Activated T-helper 17 cell treated with anti-CD3 and anti-CD28 coated beads, Interleukin-2, amount 50 U/mL, for 72 hours (primary cell): ENCODE data around the gene SMURF1. TPM values are rescaled to one million over a fixed set of nuclear protein-coding genes. Genes with fewer than 3 reads are reported as not detected.
A peak's percentile ranks its signal among the peaks of the same experiment; 100 is the strongest.
"Not testable (repeated sequence)": the region's sequence is repeated elsewhere in the genome, so short reads cannot be mapped to it uniquely, and the experiment has no call there.

Source experiments
- ATAC-seq: fragments of 150-1000 bp; cut with Tn5 transposase; replicated peaks from 2 replicates; pipeline ENCODE4 v1.10.0; 2021; ENCODE audit warnings: mild to moderate bottlenecking, moderate library complexity
- H3K27ac Mint-ChIP-seq: one replicate; pipeline ENCODE4 v1.8.0; 2022; ENCODE audit warnings: mixed read lengths
- H3K27me3 Mint-ChIP-seq: one replicate; pipeline ENCODE4 v1.8.0; 2022; ENCODE audit warnings: mixed read lengths
- H3K36me3 Mint-ChIP-seq: one replicate; pipeline ENCODE4 v1.8.0; 2022; ENCODE audit warnings: low read depth, mild to moderate bottlenecking, mixed read lengths
- H3K4me1 Mint-ChIP-seq: one replicate; pipeline ENCODE4 v1.8.0; 2022; ENCODE audit warnings: mixed read lengths
- H3K4me3 Mint-ChIP-seq: one replicate; pipeline ENCODE4 v1.8.0; 2022; ENCODE audit warnings: mild to moderate bottlenecking, mixed read lengths
- H3K9me3 Mint-ChIP-seq: one replicate; pipeline ENCODE4 v1.8.0; 2022; ENCODE audit warnings: mixed read lengths
- total RNA-seq, 2 donors: library from RNA; stranded (reverse); gene quantifications; one replicate each; pipeline ENCODE4 v1.2.3, GENCODE V29; 2022

Gene SMURF1
- total RNA-seq, 2 donors from 2014 or later = 23.0 to 26.0 TPM

- Mint-ChIP-seq H3K9me3 (peaks cover 5% of the 10 kb centered on the region), H3K36me3 (peaks cover 36% of the 10 kb centered on the region), H3K27me3 (no peaks in the 10 kb centered on the region), H3K4me1 (peaks cover 52% of the 10 kb centered on the region), H3K27ac (peak overlapping the region; percentile 92), H3K4me3 (peak overlapping the region; percentile 63)
- peak; percentile 82 for ATAC-seq
These were observed 40.9 kb downstream of the SMURF1 start for GRCh38 chr7:99102809-99103690.

GRCh38 chr7:99102361-99102760 is 41.5 kb downstream of the SMURF1 start:
- Mint-ChIP-seq H3K4me1 (peaks cover 51% of the 10 kb centered on the region), H3K4me3 (peak overlapping the region; percentile 63), H3K9me3 (peaks cover 5% of the 10 kb centered on the region), H3K27me3 (no peaks in the 10 kb centered on the region), H3K27ac (peak overlapping the region; percentile 92), H3K36me3 (peaks cover 36% of the 10 kb centered on the region)
- peak; percentile 22 for ATAC-seq

GRCh38 chr7:99101516-99101915 is 42.4 kb downstream of the SMURF1 start:
- not testable (repeated sequence) for ATAC-seq, H3K9me3 Mint-ChIP-seq, H3K4me3 Mint-ChIP-seq, H3K27me3 Mint-ChIP-seq, H3K27ac Mint-ChIP-seq
- H3K36me3 Mint-ChIP-seq = peaks cover 40% of the 10 kb centered on the region
- peaks cover 57% of the 10 kb centered on the region for H3K4me1 Mint-ChIP-seq

GRCh38 chr7:99099499-99100077 is 44.3 kb downstream of the SMURF1 start:
- H3K9me3 Mint-ChIP-seq = peaks cover 9% of the 10 kb centered on the region
- ATAC-seq = no peak
- H3K4me3 Mint-ChIP-seq = peak overlapping the region; percentile 44
- peaks cover 45% of the 10 kb centered on the region for H3K36me3 Mint-ChIP-seq
- no peaks in the 10 kb centered on the region for H3K27me3 Mint-ChIP-seq
- peak overlapping the region; percentile 34 for H3K27ac Mint-ChIP-seq
- H3K4me1 Mint-ChIP-seq = peaks cover 47% of the 10 kb centered on the region

- Mint-ChIP-seq H3K27me3 (no peaks in the 10 kb centered on the region), H3K4me1 (peaks cover 41% of the 10 kb centered on the region), H3K27ac (peak overlapping the region; percentile 34), H3K4me3 (peak overlapping the region; percentile 44), H3K9me3 (peaks cover 9% of the 10 kb centered on the region), H3K36me3 (peaks cover 45% of the 10 kb centered on the region)
- ATAC-seq = no peak
These were observed 44.9 kb downstream of the SMURF1 start for GRCh38 chr7:99098824-99099498.

- Mint-ChIP-seq H3K36me3 (peaks cover 41% of the 10 kb centered on the region), H3K9me3 (peaks cover 9% of the 10 kb centered on the region)
- ATAC-seq = peak; percentile 35
These were observed 45.6 kb downstream of the SMURF1 start for GRCh38 chr7:99098286-99098823.

GRCh38 chr7:99097730-99098129 is 46.2 kb downstream of the SMURF1 start:
- no peak for ATAC-seq
- peaks cover 37% of the 10 kb centered on the region for H3K4me1 Mint-ChIP-seq
- peak overlapping the region; percentile 27 for H3K27ac Mint-ChIP-seq
- H3K4me3 Mint-ChIP-seq = peak overlapping the region; percentile 44
- H3K9me3 Mint-ChIP-seq = peaks cover 9% of the 10 kb centered on the region
- H3K27me3 Mint-ChIP-seq = no peaks in the 10 kb centered on the region
- H3K36me3 Mint-ChIP-seq = peaks cover 35% of the 10 kb centered on the region

More at GRCh38 chr7:99098286-99098823, 45.6 kb downstream of the SMURF1 start:
- Mint-ChIP-seq H3K4me1 (peaks cover 37% of the 10 kb centered on the region), H3K27ac (peak overlapping the region; percentile 34), H3K4me3 (peak overlapping the region; percentile 44), H3K27me3 (no peaks in the 10 kb centered on the region)

GRCh38 chr7:99096124-99096887 is 47.6 kb downstream of the SMURF1 start:
- Mint-ChIP-seq H3K36me3 (peaks cover 34% of the 10 kb centered on the region), H3K27ac (peak overlapping the region; percentile 52), H3K4me3 (peak overlapping the region; percentile 39), H3K4me1 (peaks cover 47% of the 10 kb centered on the region), H3K27me3 (no peaks in the 10 kb centered on the region), H3K9me3 (peaks cover 9% of the 10 kb centered on the region)
- ATAC-seq = peak; percentile 57

- Mint-ChIP-seq H3K27me3 (no peaks in the 10 kb centered on the region), H3K9me3 (peaks cover 9% of the 10 kb centered on the region), H3K27ac (no peak overlapping the region), H3K4me1 (peaks cover 47% of the 10 kb centered on the region), H3K4me3 (no peak overlapping the region), H3K36me3 (peaks cover 32% of the 10 kb centered on the region)
- no peak for ATAC-seq
These were observed 48.2 kb downstream of the SMURF1 start for GRCh38 chr7:99095698-99096097.

- Mint-ChIP-seq H3K27me3 (no peaks in the 10 kb centered on the region), H3K36me3 (peaks cover 19% of the 10 kb centered on the region), H3K4me1 (peaks cover 51% of the 10 kb centered on the region), H3K4me3 (no peak overlapping the region), H3K27ac (peak overlapping the region; percentile 3), H3K9me3 (peaks cover 9% of the 10 kb centered on the region)
- no peak for ATAC-seq
These were observed 49.5 kb downstream of the SMURF1 start for GRCh38 chr7:99094401-99094800.

GRCh38 chr7:99092064-99092720 is 51.7 kb downstream of the SMURF1 start:
- peaks cover 17% of the 10 kb centered on the region for H3K36me3 Mint-ChIP-seq
- H3K4me1 Mint-ChIP-seq = peaks cover 31% of the 10 kb centered on the region
- no peak for ATAC-seq
- peaks cover 4% of the 10 kb centered on the region for H3K9me3 Mint-ChIP-seq
- no peak overlapping the region for H3K27ac Mint-ChIP-seq
- no peak overlapping the region for H3K4me3 Mint-ChIP-seq
- no peaks in the 10 kb centered on the region for H3K27me3 Mint-ChIP-seq

- ATAC-seq = no peak
- Mint-ChIP-seq H3K4me1 (peaks cover 20% of the 10 kb centered on the region), H3K27ac (peak overlapping the region; percentile 11), H3K9me3 (no peaks in the 10 kb centered on the region), H3K36me3 (peaks cover 8% of the 10 kb centered on the region), H3K4me3 (no peak overlapping the region), H3K27me3 (no peaks in the 10 kb centered on the region)
These were observed 53.0 kb downstream of the SMURF1 start for GRCh38 chr7:99090771-99091542.
